Glomerular endothelial cell (primary cell): ENCODE results near the gene HMSD. TPM values are rescaled to one million over a fixed set of nuclear protein-coding genes. Genes with fewer than 3 reads are reported as not detected.
"Not testable (repeated sequence)": the region's sequence is repeated elsewhere in the genome, so short reads cannot be mapped to it uniquely, and the experiment has no call there.

Experiments
- DNase-seq: peaks from one replicate; pipeline ENCODE4 v3.0.0-alpha.2; 2011; ENCODE audit warnings: low read depth, low spot score; ENCODE audit errors: extremely low read depth
- total RNA-seq: library from RNA; depleted of rRNA; stranded (reverse); fragments of >200 nt; gene quantifications from 2 replicates; pipeline ENCODE4 v1.2.3, GENCODE V29; 2015

The HMSD gene
- total RNA-seq = 0.41 TPM in 1 of 2 replicates, not detected in the other

GRCh38 chr18:63949068-63949737 lies at the start of gene HMSD:
TSS of gene HMSD (plus strand) at chr18:63949301. CDS start at chr18:63953456, 4,155 bp downstream.
- DNase-seq = no peak

GRCh38 chr18:63903851-63904570 lies 45.1 kb upstream of the HMSD start:
- DNase-seq = no peak

GRCh38 chr18:63904694-63905093 lies 44.4 kb upstream of the HMSD start:
- DNase-seq = no peak

- DNase-seq = no peak
These were observed 43.7 kb upstream of the HMSD start for GRCh38 chr18:63905361-63905760.

GRCh38 chr18:63906056-63906455 lies 43.0 kb upstream of the HMSD start:
- no peak for DNase-seq

- no peak for DNase-seq
These were observed 41.4 kb upstream of the HMSD start, which contains the start of gene SERPINB10 for GRCh38 chr18:63907664-63908063. TSS of gene SERPINB10 (plus strand) at chr18:63907958. CDS start at chr18:63915511, 7,553 bp downstream.

GRCh38 chr18:63908858-63909257 lies 40.2 kb upstream of the HMSD start:
- no peak for DNase-seq

- DNase-seq = no peak
These were observed 39.2 kb upstream of the HMSD start for GRCh38 chr18:63909870-63910269.

- DNase-seq = no peak
These were observed 31.3 kb upstream of the HMSD start for GRCh38 chr18:63917817-63918216.

GRCh38 chr18:63922049-63922448 lies 27.1 kb upstream of the HMSD start:
- DNase-seq = no peak

GRCh38 chr18:63924551-63924950 lies 24.6 kb upstream of the HMSD start:
- DNase-seq = no peak

GRCh38 chr18:63928331-63928730 lies 20.8 kb upstream of the HMSD start:
- DNase-seq = no peak

- DNase-seq = not testable (repeated sequence)
These were observed 19.7 kb upstream of the HMSD start for GRCh38 chr18:63929369-63929768.

- DNase-seq = no peak
These were observed 18.2 kb upstream of the HMSD start for GRCh38 chr18:63930773-63931354.

GRCh38 chr18:63936156-63936931 lies 12.8 kb upstream of the HMSD start:
- peak; percentile 18 for DNase-seq

- no peak for DNase-seq
These were observed 12.1 kb upstream of the HMSD start for GRCh38 chr18:63936932-63937393.

- DNase-seq = no peak
These were observed 9.1 kb upstream of the HMSD start for GRCh38 chr18:63940008-63940407.

- not testable (repeated sequence) for DNase-seq
These were observed 8.5 kb upstream of the HMSD start for GRCh38 chr18:63940543-63941050.

- DNase-seq = no peak
These were observed 1.9 kb upstream of the HMSD start for GRCh38 chr18:63947051-63947790.

GRCh38 chr18:63951302-63951705 lies 2.2 kb downstream of the HMSD start:
- no peak for DNase-seq
